H1 (cell line): Measurements from ENCODE around the gene SMC3. TPM values are rescaled to one million over a fixed set of nuclear protein-coding genes. Genes with fewer than 3 reads are reported as not detected.

Experiments
- CTCF ChIA-PET: fragments of 300-600 bp; sonication (Branson Sonifier 250); formaldehyde crosslinking; loops from one replicate; lab custom pipeline; 2021; ENCODE audit not compliant: partially characterized antibody; lab: Charles Lee
- POLR2A ChIA-PET: fragments of 300-600 bp; sonication (Branson Sonifier 250); formaldehyde crosslinking; loops from one replicate; lab custom pipeline; 2021; ENCODE audit warnings: inconsistent platforms; ENCODE audit not compliant: partially characterized antibody; lab: Charles Lee
- DNase-seq, 2 experiments: peaks; one replicate each; pipeline versions ENCODE4 v3.0.0 to v3.0.0-alpha.2; 2010 to 2022; ENCODE audit warnings: low spot score in 2 of 2, low read depth in 1 of 2, mixed read lengths in 1 of 2
- FAIRE-seq: peaks from 2 replicates; lab custom pipeline; 2011; peaks lifted over from hg19 to GRCh38; lab: Jason Lieb, UNC
- H2AFZ ChIP-seq: 2 replicates; pipeline ENCODE4 v1.8.1; 2012; ENCODE audit warnings: low read length, inconsistent platforms
- H2AK5ac ChIP-seq: 2 replicates; pipeline ENCODE4 v1.6.1; 2013; ENCODE audit warnings: low read depth, low read length
- H2BK120ac ChIP-seq: replicated peaks from 2 replicates; pipeline ENCODE3; 2013; ENCODE audit warnings: low read depth, low read length, inconsistent platforms
- H2BK12ac ChIP-seq: 2 replicates; pipeline ENCODE4 v1.6.1; 2013; ENCODE audit warnings: low read depth, low read length
- H2BK15ac ChIP-seq: 2 replicates; pipeline ENCODE4 v1.6.1; 2013; ENCODE audit warnings: low read length
- H2BK20ac ChIP-seq: 2 replicates; pipeline ENCODE4 v1.6.1; 2013; ENCODE audit warnings: low read length
- H2BK5ac ChIP-seq: 2 replicates; pipeline ENCODE4 v1.6.1; 2013; ENCODE audit warnings: low read depth, low read length
- H3K14ac ChIP-seq: 2 replicates; pipeline ENCODE4 v1.6.1; 2013; ENCODE audit warnings: inconsistent platforms; ENCODE audit not compliant: insufficient read length
- H3K18ac ChIP-seq: 2 replicates; pipeline ENCODE4 v1.6.1; 2013; ENCODE audit warnings: low read length; ENCODE audit errors: extremely low read depth
- H3K23ac ChIP-seq: 2 replicates; pipeline ENCODE4 v1.6.1; 2013; ENCODE audit warnings: inconsistent platforms; ENCODE audit not compliant: insufficient read length
- H3K23me2 ChIP-seq: 2 replicates; pipeline ENCODE4 v1.6.1; 2013; ENCODE audit warnings: low read depth, low read length
- H3K27ac ChIP-seq: 2 replicates; pipeline ENCODE4 v1.6.1; 2011; ENCODE audit warnings: low read depth, low read length, inconsistent platforms
- H3K27me3 ChIP-seq, 4 experiments: replicated peaks in 1 of 4; 1 replicate in 1 of 4; 2 replicates in 3 of 4; pipeline versions ENCODE4 v1.6.1 to v1.8.1; 2011 to 2013; ENCODE audit warnings: low read length in 3 of 4, mild to moderate bottlenecking in 3 of 4, inconsistent platforms in 2 of 4, mixed read lengths in 2 of 4, moderate library complexity in 1 of 4; ENCODE audit not compliant: control insufficient read depth in 3 of 4, insufficient read depth in 3 of 4; ENCODE audit errors: extremely low read depth in 1 of 4
- H3K36me3 ChIP-seq, 4 experiments: 2 replicates each; pipeline versions ENCODE4 v1.6.1 to v1.8.1; 2011 to 2013; ENCODE audit warnings: mild to moderate bottlenecking in 4 of 4, low read length in 3 of 4, moderate library complexity in 2 of 4, control low read depth in 1 of 4, inconsistent platforms in 1 of 4; ENCODE audit not compliant: insufficient read depth in 4 of 4, control insufficient read depth in 2 of 4
- H3K4ac ChIP-seq: replicated peaks from 2 replicates; pipeline ENCODE3; 2013; ENCODE audit warnings: low read length, low read depth, mixed read lengths, inconsistent platforms; ENCODE audit not compliant: insufficient read length
- H3K4me1 ChIP-seq, 4 experiments: replicated peaks in 1 of 4; 1 replicate in 1 of 4; 2 replicates in 3 of 4; pipeline versions ENCODE4 v1.6.1 to v1.8.1; 2011 to 2013; ENCODE audit warnings: low read length in 3 of 4, inconsistent platforms in 2 of 4, mixed read lengths in 1 of 4; ENCODE audit not compliant: insufficient read depth in 4 of 4, control insufficient read depth in 3 of 4
- H3K4me2 ChIP-seq, 2 experiments: 2 replicates each; pipeline versions ENCODE4 v1.6.1 to v1.8.1; 2011 to 2013; ENCODE audit warnings: low read depth in 2 of 2, low read length in 2 of 2, control low read depth in 1 of 2, inconsistent platforms in 1 of 2, mild to moderate bottlenecking in 1 of 2; ENCODE audit not compliant: insufficient read depth in 1 of 2
- H3K4me3 ChIP-seq, 4 experiments: fragments of 200-600, 300-600 bp in 1 of 4; sonication (generic), shearing (Covaris generic), sonication (Bioruptor Twin) in 1 of 4; 2 replicates each; pipeline versions ENCODE4 v1.5.1 to v1.8.1; 2011 to 2016; ENCODE audit warnings: low read length in 4 of 4, low read depth in 3 of 4, control low read depth in 2 of 4, inconsistent platforms in 2 of 4, mild to moderate bottlenecking in 2 of 4, mixed read lengths in 1 of 4, moderate library complexity in 1 of 4; ENCODE audit not compliant: insufficient read depth in 2 of 4; ENCODE audit errors: extremely low read depth in 1 of 4
- H3K56ac ChIP-seq: replicated peaks from 2 replicates; pipeline ENCODE3; 2013; ENCODE audit warnings: low read depth, mild to moderate bottlenecking, mixed read lengths, low read length, inconsistent platforms; ENCODE audit not compliant: insufficient read length
- H3K79me1 ChIP-seq: 2 replicates; pipeline ENCODE4 v1.6.1; 2013; ENCODE audit warnings: low read depth, low read length, control low read depth
- H3K79me2 ChIP-seq, 2 experiments: 2 replicates each; pipeline versions ENCODE4 v1.6.1 to v1.8.1; 2012 to 2013; ENCODE audit warnings: low read length in 2 of 2, mild to moderate bottlenecking in 2 of 2, inconsistent platforms in 1 of 2; ENCODE audit not compliant: insufficient read depth in 2 of 2, control insufficient read depth in 1 of 2
- H3K9ac ChIP-seq, 4 experiments: replicated peaks in 1 of 4; 1 replicate in 1 of 4; 2 replicates in 3 of 4; pipeline versions ENCODE4 v1.6.1 to v1.8.1; 2011 to 2013; ENCODE audit warnings: low read depth in 3 of 4, low read length in 3 of 4, control low read depth in 2 of 4, mild to moderate bottlenecking in 2 of 4, moderate library complexity in 2 of 4, inconsistent platforms in 1 of 4; ENCODE audit errors: extremely low read depth in 1 of 4
- H3K9me3 ChIP-seq, 2 experiments: 2 replicates each; pipeline versions ENCODE4 v1.6.1 to v1.8.1; 2012 to 2013; ENCODE audit warnings: mild to moderate bottlenecking in 2 of 2, moderate library complexity in 2 of 2, control low read depth in 1 of 2, inconsistent platforms in 1 of 2, low read depth in 1 of 2, low read length in 1 of 2, mixed read lengths in 1 of 2; ENCODE audit not compliant: insufficient read depth in 2 of 2
- H4K20me1 ChIP-seq, 2 experiments: replicated peaks in 1 of 2; 2 replicates each; pipeline versions ENCODE3 to v1.8.1; 2011 to 2013; ENCODE audit warnings: inconsistent platforms in 2 of 2, low read length in 2 of 2, mild to moderate bottlenecking in 1 of 2; ENCODE audit not compliant: insufficient read depth in 2 of 2, control insufficient read depth in 1 of 2
- H4K5ac ChIP-seq: 2 replicates; pipeline ENCODE4 v1.6.1; 2013; ENCODE audit warnings: low read length, low read depth, mixed read lengths, inconsistent platforms; ENCODE audit not compliant: insufficient read length
- H4K8ac ChIP-seq: 2 replicates; pipeline ENCODE4 v1.8.0; 2013; ENCODE audit warnings: mild to moderate bottlenecking, moderate library complexity, low read length, inconsistent platforms; ENCODE audit not compliant: insufficient read depth; ENCODE audit errors: extremely low read depth
- H4K91ac ChIP-seq: replicated peaks from 2 replicates; pipeline ENCODE3; 2013; ENCODE audit warnings: low read length, mixed read lengths, inconsistent platforms; ENCODE audit not compliant: insufficient read length
- HDAC6 ChIP-seq: IDR thresholded peaks from one replicate; pipeline ENCODE4 v1.7.1; 2012; ENCODE audit warnings: low read depth, mild to moderate bottlenecking, inconsistent platforms, low read length, moderate library complexity
- RAD21 ChIP-seq, 2 experiments: IDR thresholded peaks in 1 of 2; conservative IDR thresholded peaks in 1 of 2; 2 replicates each; pipeline ENCODE4 v1.6.1; 2011; ENCODE audit warnings: low read depth in 2 of 2, low read length in 2 of 2, improper control_type of control experiment in 1 of 2, inconsistent platforms in 1 of 2, mild to moderate bottlenecking in 1 of 2, moderate library complexity in 1 of 2
- SP4 ChIP-seq: IDR thresholded peaks from 2 replicates; pipeline ENCODE4 v1.6.1; 2012; ENCODE audit warnings: low read length, inconsistent platforms
- TAF1 ChIP-seq: IDR thresholded peaks from 2 replicates; pipeline ENCODE4 v1.6.1; 2011; ENCODE audit warnings: mild to moderate bottlenecking, low read depth, low read length
- TCF12 ChIP-seq: IDR thresholded peaks from 2 replicates; pipeline ENCODE4 v1.6.1; 2011; ENCODE audit warnings: low read depth, mild to moderate bottlenecking, low read length
- WGBS, 2 experiments: shearing (Covaris generic) in 1 of 2; methylation state at CpG; one replicate each; pipeline versions ENCODE4 v1.1.6 to v1.1.7; 2013 to 2015; ENCODE audit warnings: low lambda C conversion rate in 2 of 2, mixed read lengths in 2 of 2, inconsistent platforms in 1 of 2, low coverage in 1 of 2, missing lambda C conversion rate in 1 of 2; ENCODE audit not compliant: insufficient replicate concordance in 2 of 2, insufficient coverage in 1 of 2, insufficient read length in 1 of 2; ENCODE audit errors: extremely low coverage in 1 of 2, missing lambda C conversion rate in 1 of 2; 5-methylcytosine and 5-hydroxymethylcytosine counted together
- polyA plus RNA-seq, 7 experiments: library from polyadenylated mRNA; depleted of rRNA in 3 of 7; stranded (reverse) in 5 of 7; unstranded in 2 of 7; fragments of >200 nt in 5 of 7; fragments of 200-250 nt in 2 of 7; gene quantifications; 1 replicate in 5 of 7; 2 replicates in 1 of 7; 4 replicates in 1 of 7; pipeline versions ENCODE4 v1.2.1 to v1.2.3, GENCODE V29; 2011 to 2013; ENCODE audit warnings: missing spikeins in 2 of 7, mixed read lengths in 2 of 7
- total RNA-seq: library from RNA; stranded (reverse); fragmentation: NEBNext Ultra II Directional; extraction: Animal tissue kit (Norgen Biotek cat#: 25700); gene quantifications from 2 replicates; pipeline ENCODE4 v1.2.1, GENCODE V29; 2021

SMC3 gene
- total and polyA plus RNA-seq, 2 of the 8 experiments (the other 6 are each of a cell fraction or from before 2014, with no cell fraction given) = 12.7 to 93.4 TPM

- no peak overlapping the region for H2BK15ac ChIP-seq
- H2AFZ ChIP-seq = no peak overlapping the region
- no peaks in the 10 kb centered on the region for H3K36me3 ChIP-seq
- H3K4me2 ChIP-seq = no peak overlapping the region
- no peak overlapping the region for H3K18ac ChIP-seq
- no peak for DNase-seq
- no peak for FAIRE-seq
- no peaks in the 10 kb centered on the region for H3K27me3 ChIP-seq
- no peaks in the 10 kb centered on the region for H3K23me2 ChIP-seq
- no peaks in the 10 kb centered on the region for H3K79me2 ChIP-seq
- no peak overlapping the region for H3K9ac ChIP-seq
- CTCF ChIA-PET = interaction anchor here (0.6 to 2.7 kb wide), 4 partner anchors 12 to 148 kb away, joined by 3 to 14 read pairs (median 4); no protein-coding TSS in a partner anchor
- no peaks in the 10 kb centered on the region for H3K9me3 ChIP-seq
- H3K4me1 ChIP-seq = no peaks in the 10 kb centered on the region; a peak in 1 of 7 replicates
- no peak overlapping the region for H2BK20ac ChIP-seq
- H2BK5ac ChIP-seq = no peak overlapping the region
- no peak overlapping the region for H3K4me3 ChIP-seq
- H3K27ac ChIP-seq = no peak overlapping the region
- H3K56ac ChIP-seq = no peak overlapping the region
- H2AK5ac ChIP-seq = no peak overlapping the region
- H2BK120ac ChIP-seq = no peak overlapping the region
- H4K91ac ChIP-seq = no peak overlapping the region
- no peak overlapping the region for H3K23ac ChIP-seq
- no peaks in the 10 kb centered on the region for H4K20me1 ChIP-seq
- TF ChIP-seq TAF1 (no peak), RAD21 (IDR thresholded peaks at IDR 0.05 in 1 of 2, conservative IDR thresholded peaks at IDR 0.05 in 1 of 2; ENCODE audit: low read depth in 2 of 2, low read length in 2 of 2) (no peak), HDAC6 (no peak), SP4 (no peak), TCF12 (no peak)
- H3K14ac ChIP-seq = no peak overlapping the region
- 87% methylated on average over 3 of the region's 3 CpGs; no CpG with 5 or more reads in 1 of the 2 experiments for WGBS, 2 experiments
- no peak overlapping the region for H4K8ac ChIP-seq
- H3K79me1 ChIP-seq = no peaks in the 10 kb centered on the region
- POLR2A ChIA-PET = no interaction called here
- no peak overlapping the region for H4K5ac ChIP-seq
- H2BK12ac ChIP-seq = no peak overlapping the region
- H3K4ac ChIP-seq = no peak overlapping the region
Observed at GRCh38 chr10:110561292-110561691, 6.2 kb upstream of the SMC3 start.
